GM18508 (cell line): ENCODE measurements around the gene STARD8.
"Not testable (repeated sequence)": the region's sequence is repeated elsewhere in the genome, so short reads cannot be mapped to it uniquely, and the experiment has no call there.

Experiments used
- ATAC-seq: cut with Tn5 transposase; IDR thresholded peaks from one replicate; pipeline ENCODE4 v1.9.1; 2021; ENCODE audit warnings: moderate number of reproducible peaks; ENCODE audit not compliant: insufficient read depth, unreplicated experiment

Gene STARD8

DNA sequence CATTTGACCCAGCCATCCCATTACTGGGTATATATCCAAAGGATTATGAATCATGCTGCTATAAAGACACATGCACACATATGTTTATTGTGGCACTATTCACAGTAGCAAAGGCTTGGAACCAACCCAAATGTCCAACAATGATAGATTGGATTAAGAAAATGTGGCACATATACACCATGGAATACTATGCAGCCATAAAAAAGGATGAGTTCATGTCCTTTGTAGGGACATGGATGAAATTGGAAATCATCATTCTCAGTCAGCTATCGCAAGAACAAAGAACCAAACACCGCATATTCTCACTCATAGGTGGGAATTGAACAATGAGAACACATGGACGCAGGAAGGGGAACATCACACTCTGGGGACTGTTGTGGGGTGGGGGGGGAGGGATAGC, 94.4 kb downstream of the STARD8 start:
- ATAC-seq = not testable (repeated sequence)

GRCh38 chrX:68743754-68744153, 96.3 kb downstream of the STARD8 start:
- no peak for ATAC-seq

DNA sequence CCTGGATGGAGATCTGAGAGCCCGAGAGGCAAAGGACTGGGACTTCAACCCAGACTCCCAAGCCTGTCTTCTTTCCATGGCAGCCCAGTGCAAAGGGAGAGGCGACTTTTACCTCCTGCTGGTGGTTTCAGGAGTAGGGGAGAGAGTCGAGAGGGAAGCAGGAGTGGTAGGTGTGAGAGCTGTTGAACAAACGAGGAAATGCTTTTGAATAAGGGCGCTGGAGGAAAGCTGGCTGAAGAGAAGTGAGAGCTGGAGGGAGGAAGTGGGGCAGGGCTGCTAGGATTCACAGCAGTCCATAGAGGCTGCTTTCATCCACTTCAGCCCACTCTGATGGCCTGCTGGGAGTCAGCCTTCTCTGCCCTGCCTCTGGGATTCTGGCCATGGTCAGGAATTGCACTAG, 99.5 kb downstream of the STARD8 start:
- no peak for ATAC-seq

DNA sequence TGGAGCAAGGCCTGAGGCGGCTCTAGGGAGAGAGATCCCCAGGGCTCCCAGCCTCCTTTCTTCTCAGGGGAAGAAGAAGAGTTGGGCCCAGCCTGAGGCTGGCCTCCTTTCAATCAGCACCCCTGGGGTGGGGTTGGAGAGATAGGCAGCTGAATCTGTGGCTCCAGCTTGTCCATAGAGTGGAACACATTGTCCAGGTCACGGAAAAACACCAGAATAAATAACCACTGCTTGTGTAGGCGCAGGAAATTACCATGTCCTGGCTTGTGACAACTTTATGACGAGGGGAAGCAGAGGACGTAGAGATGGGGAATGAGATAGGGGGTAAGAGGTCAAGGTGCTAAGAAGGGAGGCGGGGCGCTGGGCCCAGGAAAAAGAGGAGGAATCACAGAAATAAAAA, 100.6 kb downstream of the STARD8 start:
- no peak for ATAC-seq

GRCh38 chrX:68749426-68749825, 102.0 kb downstream of the STARD8 start:
- no peak for ATAC-seq

DNA sequence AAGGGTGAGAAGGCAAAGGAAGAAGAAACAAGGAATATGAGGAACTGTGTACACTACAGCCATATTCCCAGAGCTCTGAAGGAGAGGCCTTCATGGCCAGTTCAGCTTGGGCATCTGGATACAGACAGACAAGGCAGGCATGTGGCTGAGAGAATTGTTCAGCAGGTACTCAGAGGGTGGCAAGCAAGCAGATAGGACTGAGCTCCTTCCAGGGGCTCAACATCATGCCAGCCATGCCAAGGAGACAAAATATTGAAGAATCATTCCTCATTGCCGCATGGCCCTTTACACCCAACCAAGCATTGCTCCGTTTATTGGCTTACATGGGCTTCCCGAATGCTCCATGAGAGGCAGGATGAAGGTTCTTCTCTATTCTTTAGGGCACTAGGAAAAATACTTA, 102.8 kb downstream of the STARD8 start:
- ATAC-seq = no peak

- ATAC-seq = no peak
Measured at GRCh38 chrX:68751372-68751771, 103.9 kb downstream of the STARD8 start.

DNA sequence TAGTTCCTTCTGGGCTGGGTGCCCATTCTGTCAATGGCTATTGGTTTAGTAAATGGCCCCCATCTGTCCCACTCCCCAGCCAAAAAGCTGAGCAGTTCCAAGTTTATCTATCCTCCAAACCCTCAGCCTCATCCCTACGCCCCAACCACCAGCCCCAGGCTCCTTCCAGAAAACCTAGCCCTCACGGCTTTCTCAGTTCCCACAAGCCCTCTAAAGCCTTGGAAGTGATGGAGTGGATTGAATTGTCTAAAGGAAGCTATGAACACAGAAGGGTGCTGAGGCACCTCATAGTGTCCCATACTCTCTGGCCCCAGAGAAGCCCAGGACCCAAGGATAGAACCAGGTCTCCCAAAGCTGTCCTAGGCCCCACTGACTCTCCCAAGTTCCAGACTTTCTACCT, 105.8 kb downstream of the STARD8 start:
- no peak for ATAC-seq

GRCh38 chrX:68754406-68754805, 106.9 kb downstream of the STARD8 start:
- ATAC-seq = no peak

- ATAC-seq = no peak
Measured at GRCh38 chrX:68755616-68756125, 108.2 kb downstream of the STARD8 start.

DNA sequence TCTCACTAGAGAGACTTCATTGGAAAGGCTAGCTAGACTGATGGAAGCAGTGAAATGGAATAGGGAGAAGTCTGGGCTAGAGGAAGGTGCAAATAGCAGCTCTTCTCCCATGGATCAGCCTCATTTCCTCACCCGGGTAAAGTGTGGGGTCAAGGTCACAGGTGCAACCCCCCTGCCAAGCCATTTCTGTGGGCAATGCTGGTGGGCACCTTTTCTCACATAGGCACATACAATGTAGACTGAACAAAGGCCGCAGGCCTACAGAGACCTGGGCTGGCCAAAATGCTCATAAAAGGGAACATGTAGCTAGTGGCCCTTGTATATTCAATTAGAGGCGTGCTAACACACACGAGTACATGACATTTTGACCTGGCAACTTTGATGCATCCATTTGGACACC, 109.9 kb downstream of the STARD8 start:
- ATAC-seq = no peak

DNA sequence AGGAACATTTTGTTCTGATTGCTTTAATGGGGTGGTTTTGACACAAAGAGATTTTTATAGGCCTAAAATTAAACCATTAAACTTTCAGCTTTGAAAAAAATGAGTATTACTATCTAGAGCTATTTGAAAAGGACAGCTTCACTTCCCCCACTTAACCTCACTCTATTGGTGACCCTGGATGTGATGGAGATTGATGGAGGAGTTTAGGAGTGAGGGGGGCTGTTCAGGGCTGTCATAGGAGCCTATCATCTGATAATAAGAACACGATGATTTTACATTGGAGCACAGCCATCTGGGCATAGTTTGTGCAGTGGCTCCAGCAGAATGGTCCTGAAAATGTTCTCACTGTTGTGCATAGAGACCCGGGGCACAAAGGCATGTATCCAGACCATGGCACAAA, 110.3 kb downstream of the STARD8 start:
- no peak for ATAC-seq

- no peak for ATAC-seq
Measured at GRCh38 chrX:68758671-68759070, 111.2 kb downstream of the STARD8 start.

- ATAC-seq = no peak
Measured at GRCh38 chrX:68761086-68761485, 113.6 kb downstream of the STARD8 start.

DNA sequence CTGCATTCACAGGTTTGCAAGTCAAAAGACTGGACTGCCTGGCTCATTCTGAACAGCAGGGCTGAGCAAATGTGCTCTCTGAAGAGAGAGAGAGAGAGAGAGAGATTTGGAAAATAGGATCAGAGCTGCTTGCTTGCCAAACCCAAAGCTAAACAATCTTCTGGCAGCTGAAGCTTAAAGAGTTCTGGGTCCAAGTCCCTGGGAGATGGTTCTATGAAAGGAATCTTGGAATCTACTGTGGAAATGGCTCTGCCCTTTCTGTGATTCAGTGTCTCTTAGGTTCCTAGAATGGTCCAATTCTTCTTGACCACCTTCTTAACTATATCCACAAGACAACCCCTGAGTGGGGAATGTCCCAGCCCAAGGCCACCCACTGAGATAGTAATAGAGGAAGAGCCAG, 115.3 kb downstream of the STARD8 start:
- no peak for ATAC-seq

GRCh38 chrX:68763481-68763880, 116.0 kb downstream of the STARD8 start:
- no peak for ATAC-seq
